ENCODE measurements around the gene PROCR.
"Not testable (repeated sequence)": the region's sequence is repeated elsewhere in the genome, so short reads cannot be mapped to it uniquely, and the experiment has no call there.

The PROCR gene

GRCh38 chr20:35171753-35172433 lies at the start of gene PROCR:
Gene PROCR (plus strand): TSS chr20:35172072. CDS start chr20:35172155, 83 bp downstream.
- peak in 30 of 56 donors; percentile 5 to 60 (median 24) for DNase-seq

- DNase-seq, result no peak
Observed at GRCh38 chr20:35122756-35123405, 49.0 kb upstream of the PROCR start.

GRCh38 chr20:35125753-35126152 lies 46.1 kb upstream of the PROCR start:
- DNase-seq, result no peak

- DNase-seq, result no peak
Observed at GRCh38 chr20:35129647-35130069, 42.2 kb upstream of the PROCR start.

GRCh38 chr20:35131934-35132333 lies 39.9 kb upstream of the PROCR start:
- no peak for DNase-seq

- DNase-seq, result no peak
Observed at GRCh38 chr20:35133031-35133430, 38.8 kb upstream of the PROCR start.

- no peak for DNase-seq
Observed at GRCh38 chr20:35133735-35134134, 38.1 kb upstream of the PROCR start.

GRCh38 chr20:35134472-35134871 lies 37.4 kb upstream of the PROCR start:
- DNase-seq, result no peak

GRCh38 chr20:35134880-35135279 lies 37.0 kb upstream of the PROCR start:
- DNase-seq, result no peak

- no peak for DNase-seq
Observed at GRCh38 chr20:35135867-35136586, 35.8 kb upstream of the PROCR start.

- DNase-seq, result peak in 1 of 56 donors; percentile 22
Observed at GRCh38 chr20:35144694-35145093, 27.2 kb upstream of the PROCR start.

- DNase-seq, result peak in 6 of 56 donors; percentile 2 to 22 (median 6)
Observed at GRCh38 chr20:35145141-35145564, 26.7 kb upstream of the PROCR start.

GRCh38 chr20:35146299-35146919 lies 25.5 kb upstream of the PROCR start:
- peak in 7 of 56 donors; percentile 16 to 44 (median 33) for DNase-seq

GRCh38 chr20:35146920-35147574 lies 24.8 kb upstream of the PROCR start, which contains the start of gene EDEM2:
Gene EDEM2 (minus strand): TSS chr20:35147336. CDS start chr20:35147258, 78 bp downstream.
- DNase-seq, result peak; percentile 31 to 96 (median 89)

GRCh38 chr20:35147575-35148071 lies 24.2 kb upstream of the PROCR start:
- peak in 19 of 56 donors; percentile 4 to 47 (median 17) for DNase-seq

GRCh38 chr20:35150846-35151579 lies 20.9 kb upstream of the PROCR start:
- DNase-seq, result no peak

GRCh38 chr20:35151736-35152135 lies 20.1 kb upstream of the PROCR start:
- DNase-seq, result no peak

- DNase-seq, result no peak
Observed at GRCh38 chr20:35155936-35156335, 15.9 kb upstream of the PROCR start.

GRCh38 chr20:35156978-35157377 lies 14.9 kb upstream of the PROCR start:
- DNase-seq, result no peak

- DNase-seq, result not testable (repeated sequence)
Observed at GRCh38 chr20:35160341-35160740, 11.5 kb upstream of the PROCR start.

Data from nucleus accumbens (tissue), 56 donors.